Vagina (tissue), 2 donors: ENCODE measurements around the gene SERPINE2. TPM values are rescaled to one million over a fixed set of nuclear protein-coding genes. Genes with fewer than 3 reads are reported as not detected.
"Not testable (repeated sequence)": the region's sequence is repeated elsewhere in the genome, so short reads cannot be mapped to it uniquely, and the experiment has no call there.

Experiments used
- DNase-seq, 2 donors: peaks; one replicate each; pipeline ENCODE4 v3.0.0-alpha.2; 2017; ENCODE audit errors: extremely low spot score in 2 of 2
- H3K27ac ChIP-seq: fragments of 200-600 bp; sonication (generic); one replicate; pipeline ENCODE4 v1.5.1; 2019
- H3K27me3 ChIP-seq: fragments of 200-600 bp; sonication (generic); one replicate; pipeline ENCODE4 v1.5.1; 2019
- H3K36me3 ChIP-seq, 2 donors: fragments of 200-600 bp; sonication (generic); one replicate each; pipeline ENCODE4 v1.5.1; 2017 to 2019
- H3K4me1 ChIP-seq: fragments of 200-600 bp; sonication (generic); one replicate; pipeline ENCODE4 v1.5.1; 2019
- H3K4me3 ChIP-seq, 2 donors: fragments of 200-600 bp; sonication (generic); 1 replicate in 1 of 2; 2 replicates in 1 of 2; pipeline ENCODE4 v1.5.1; 2016 to 2019
- H3K9me3 ChIP-seq: fragments of 200-600 bp; sonication (generic); one replicate; pipeline ENCODE4 v1.5.1; 2019
- POLR2A ChIP-seq, 2 donors: fragments of 450-650 bp; IDR thresholded peaks; one replicate each; pipeline ENCODE4 v1.6.1; 2017; ENCODE audit warnings: antibody characterized with exemption in 2 of 2, mild to moderate bottlenecking in 2 of 2, moderate library complexity in 2 of 2
- POLR2AphosphoS5 ChIP-seq, 2 donors: sonication (generic); formaldehyde crosslinking; IDR thresholded peaks; one replicate each; pipeline ENCODE4 v1.9.0; 2017; ENCODE audit warnings: antibody characterized with exemption in 2 of 2, mild to moderate bottlenecking in 2 of 2, low read depth in 1 of 2; ENCODE audit not compliant: insufficient read depth in 1 of 2
- intact Hi-C: fragments of 100-400 bp; cut with DNase I; formaldehyde crosslinking; loops from one replicate; pipeline ENCODE4 v1.15.1; 2023
- total RNA-seq: library from RNA; depleted of rRNA; stranded (reverse); fragments of >200 nt; gene quantifications from one replicate; pipeline ENCODE4 v1.2.3, GENCODE V29; 2016
- TF ChIP-seq, protein P1 (sequence below), 3 experiments: fragments of 450-650 bp in 2 of 3; fragments of 200-600 bp in 1 of 3; sonication (generic) in 1 of 3; IDR thresholded peaks; one replicate each; pipeline ENCODE4 v1.5.1; 2017 to 2019; ENCODE audit warnings: antibody characterized with exemption in 3 of 3, mild to moderate bottlenecking in 2 of 3, moderate library complexity in 2 of 3

Gene SERPINE2
- total RNA-seq, 1 donor from 2014 or later = 52.3 TPM

DNA sequence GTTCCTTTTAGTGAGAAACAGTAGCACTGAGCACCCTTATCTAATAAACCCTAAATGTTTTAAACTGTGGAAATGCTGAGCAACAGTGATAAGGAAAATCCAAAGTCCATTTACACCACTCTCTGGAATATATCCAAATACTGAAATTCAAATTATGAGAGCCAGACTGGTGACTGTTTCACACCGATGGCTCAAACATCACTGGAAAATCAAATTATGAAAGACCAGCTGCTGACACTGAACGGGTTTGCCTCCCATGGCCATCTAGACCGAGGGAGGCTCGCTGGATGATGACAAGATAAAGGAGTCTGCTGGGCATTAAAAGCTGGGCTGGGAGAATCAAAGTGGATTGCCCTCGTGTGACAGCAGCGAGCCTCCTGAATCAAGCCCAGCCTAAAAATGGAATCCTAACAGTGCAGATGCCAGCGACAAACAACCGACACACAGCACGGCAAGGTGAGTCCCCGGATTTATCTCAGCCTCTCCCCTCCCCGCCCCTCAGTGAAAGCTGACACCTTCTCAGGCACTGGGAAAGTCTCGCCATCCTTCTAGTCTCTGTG is 30.3 kb downstream of the SERPINE2 start:
- Histone ChIP-seq H3K27ac (no peak overlapping the region), H3K36me3 (no peaks in the 10 kb centered on the region)

DNA sequence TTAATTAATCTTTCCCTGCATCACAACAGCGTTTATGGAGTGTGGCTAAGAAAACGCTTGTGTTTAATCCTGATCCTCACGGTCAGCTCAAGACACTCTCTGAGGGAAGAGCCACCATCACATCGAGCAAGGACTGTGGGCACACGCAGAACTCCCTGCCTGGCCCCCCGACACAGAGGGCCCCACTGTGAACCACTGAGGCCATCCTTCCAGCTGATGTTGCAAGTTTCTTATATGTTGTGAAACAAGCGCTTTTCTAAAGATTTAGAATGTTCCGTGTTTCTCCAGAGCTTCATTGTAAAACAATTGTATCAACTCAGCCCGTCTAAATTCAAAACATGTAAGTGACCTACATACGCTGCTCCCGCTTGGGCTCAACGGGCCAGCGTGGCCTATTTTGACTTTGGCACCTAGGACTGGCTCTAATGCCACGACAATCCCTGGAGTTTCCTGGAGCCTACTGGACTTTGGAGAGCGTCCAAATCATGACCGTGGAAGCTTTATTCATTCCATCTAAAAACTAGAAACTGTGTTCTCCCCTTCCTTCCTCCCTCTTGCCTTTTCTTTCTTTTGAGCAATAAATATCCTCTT is 34.9 kb downstream of the SERPINE2 start:
- TF ChIP-seq, protein P1, sequence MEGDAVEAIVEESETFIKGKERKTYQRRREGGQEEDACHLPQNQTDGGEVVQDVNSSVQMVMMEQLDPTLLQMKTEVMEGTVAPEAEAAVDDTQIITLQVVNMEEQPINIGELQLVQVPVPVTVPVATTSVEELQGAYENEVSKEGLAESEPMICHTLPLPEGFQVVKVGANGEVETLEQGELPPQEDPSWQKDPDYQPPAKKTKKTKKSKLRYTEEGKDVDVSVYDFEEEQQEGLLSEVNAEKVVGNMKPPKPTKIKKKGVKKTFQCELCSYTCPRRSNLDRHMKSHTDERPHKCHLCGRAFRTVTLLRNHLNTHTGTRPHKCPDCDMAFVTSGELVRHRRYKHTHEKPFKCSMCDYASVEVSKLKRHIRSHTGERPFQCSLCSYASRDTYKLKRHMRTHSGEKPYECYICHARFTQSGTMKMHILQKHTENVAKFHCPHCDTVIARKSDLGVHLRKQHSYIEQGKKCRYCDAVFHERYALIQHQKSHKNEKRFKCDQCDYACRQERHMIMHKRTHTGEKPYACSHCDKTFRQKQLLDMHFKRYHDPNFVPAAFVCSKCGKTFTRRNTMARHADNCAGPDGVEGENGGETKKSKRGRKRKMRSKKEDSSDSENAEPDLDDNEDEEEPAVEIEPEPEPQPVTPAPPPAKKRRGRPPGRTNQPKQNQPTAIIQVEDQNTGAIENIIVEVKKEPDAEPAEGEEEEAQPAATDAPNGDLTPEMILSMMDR (IDR thresholded peaks at IDR 0.05) = no peak
- TF ChIP-seq POLR2AphosphoS5 (IDR thresholded peaks at IDR 0.05; ENCODE audit: insufficient read depth in 1 of 2, low read depth in 1 of 2) = no peak
- no peak for TF ChIP-seq POLR2A (IDR thresholded peaks at IDR 0.05)
- intact Hi-C loops = no loop called here
- Histone ChIP-seq H3K4me1 (no peaks in the 10 kb centered on the region), H3K27me3 (no peaks in the 10 kb centered on the region), H3K36me3 (peaks cover 0 to 5% of the 10 kb centered on the region in 2 donors), H3K27ac (no peak overlapping the region), H3K9me3 (no peaks in the 10 kb centered on the region), H3K4me3 (no peak overlapping the region)
- DNase-seq = no peak

More for the DNA sequence above, 30.3 kb downstream of the SERPINE2 start:
- H3K4me1 ChIP-seq = no peaks in the 10 kb centered on the region
- no peaks in the 10 kb centered on the region for H3K9me3 ChIP-seq
- intact Hi-C loops = no loop called here
- no peak for DNase-seq
- TF ChIP-seq, protein P1 (IDR thresholded peaks at IDR 0.05) = no peak
- no peak for TF ChIP-seq POLR2AphosphoS5 (IDR thresholded peaks at IDR 0.05; ENCODE audit: insufficient read depth in 1 of 2, low read depth in 1 of 2)
- TF ChIP-seq POLR2A (IDR thresholded peaks at IDR 0.05) = no peak
- H3K4me3 ChIP-seq = no peak overlapping the region
- H3K27me3 ChIP-seq = no peaks in the 10 kb centered on the region

DNA sequence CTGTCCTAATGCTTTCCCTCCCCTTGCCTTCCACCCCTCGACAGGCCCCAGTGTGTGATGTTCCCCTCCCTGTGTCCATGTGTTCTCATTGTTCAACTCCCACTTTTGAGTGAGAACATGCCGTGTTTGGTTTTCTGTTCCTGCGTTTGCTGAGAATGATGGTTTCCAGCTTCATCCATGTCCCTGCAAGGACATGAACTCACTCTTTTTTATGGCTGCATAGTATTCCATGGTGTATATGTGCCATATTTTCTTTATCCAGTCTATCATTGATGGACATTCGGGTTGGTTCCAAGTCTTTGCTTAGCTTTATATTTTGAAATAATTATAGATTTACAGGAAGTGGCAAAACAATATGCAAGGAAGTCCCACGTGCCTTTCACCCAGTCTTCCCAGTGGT is 38.4 kb downstream of the SERPINE2 start:
- DNase-seq, H3K27ac ChIP-seq, H3K9me3 ChIP-seq, intact Hi-C loops, H3K27me3 ChIP-seq, H3K4me3 ChIP-seq, H3K4me1 ChIP-seq: not testable (repeated sequence)
- peaks cover 0 to 12% of the 10 kb centered on the region in 2 donors for H3K36me3 ChIP-seq

DNA sequence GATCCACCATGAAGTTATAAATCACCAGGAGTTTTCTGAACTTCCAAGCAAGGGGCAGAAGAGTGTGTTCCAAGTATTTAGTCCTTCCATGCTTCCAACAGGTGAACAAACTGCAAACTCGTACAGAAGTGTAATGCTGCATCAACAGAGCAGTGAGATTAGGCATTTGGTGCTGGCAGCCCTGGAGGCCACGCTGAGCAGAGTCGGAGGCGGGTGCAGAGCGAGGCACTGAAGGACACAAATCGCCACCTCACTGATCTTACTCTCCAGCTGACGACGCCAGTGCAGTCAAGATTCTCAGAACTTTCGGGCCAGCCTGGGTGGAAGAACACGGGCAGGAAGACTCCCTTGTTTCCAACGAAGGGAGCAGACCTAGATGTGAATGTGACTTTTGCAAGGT is 39.2 kb downstream of the SERPINE2 start:
- no peaks in the 10 kb centered on the region for H3K9me3 ChIP-seq

DNA sequence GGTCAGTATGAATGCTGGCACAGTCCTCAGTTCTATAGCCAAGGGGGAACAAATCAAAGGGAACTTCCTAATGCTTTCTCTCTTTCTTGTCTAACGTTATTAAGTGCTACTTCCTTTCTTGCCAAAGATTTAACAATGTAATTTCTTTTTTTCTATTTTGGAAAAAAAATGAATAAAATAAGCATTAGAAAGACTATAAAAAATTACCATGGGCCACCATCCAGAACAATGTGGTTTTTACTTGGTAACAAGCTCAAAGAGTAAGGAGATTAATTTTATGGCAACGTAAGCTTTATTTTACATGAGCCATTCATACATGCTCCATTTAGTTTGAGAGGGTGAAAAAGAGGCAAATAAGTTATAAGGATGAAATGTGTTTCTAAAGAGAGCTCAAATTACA is 40.1 kb downstream of the SERPINE2 start:
- intact Hi-C loops = no loop called here

More for the DNA sequence above, 39.2 kb downstream of the SERPINE2 start:
- Histone ChIP-seq H3K36me3 (peaks cover 0 to 12% of the 10 kb centered on the region in 2 donors), H3K4me3 (no peak overlapping the region), H3K27me3 (no peaks in the 10 kb centered on the region), H3K27ac (no peak overlapping the region), H3K4me1 (no peaks in the 10 kb centered on the region)
- intact Hi-C loops = no loop called here
- no peak for DNase-seq
- TF ChIP-seq, protein P1 (IDR thresholded peaks at IDR 0.05) = no peak
- no peak for TF ChIP-seq POLR2A (IDR thresholded peaks at IDR 0.05)
- TF ChIP-seq POLR2AphosphoS5 (IDR thresholded peaks at IDR 0.05; ENCODE audit: insufficient read depth in 1 of 2, low read depth in 1 of 2) = no peak

More for the DNA sequence above, 40.1 kb downstream of the SERPINE2 start:
- peaks cover 0 to 12% of the 10 kb centered on the region in 2 donors for H3K36me3 ChIP-seq
- H3K4me3 ChIP-seq = no peak overlapping the region
- no peaks in the 10 kb centered on the region for H3K27me3 ChIP-seq
- H3K4me1 ChIP-seq = no peaks in the 10 kb centered on the region
- no peak for DNase-seq
- TF ChIP-seq POLR2AphosphoS5 (IDR thresholded peaks at IDR 0.05; ENCODE audit: insufficient read depth in 1 of 2, low read depth in 1 of 2) = no peak
- TF ChIP-seq, protein P1 (IDR thresholded peaks at IDR 0.05) = no peak
- no peak for TF ChIP-seq POLR2A (IDR thresholded peaks at IDR 0.05)
- H3K27ac ChIP-seq = no peak overlapping the region
- no peaks in the 10 kb centered on the region for H3K9me3 ChIP-seq
